IMR-90 (cell line): ENCODE data around the gene IFRD2. TPM values are rescaled to one million over a fixed set of nuclear protein-coding genes. Genes with fewer than 3 reads are reported as not detected.

ENCODE experiments used
- ATAC-seq: fragments of 200-7000 bp; cut with Tn5 transposase; 2 replicates; pipeline ENCODE4 v1.9.1; 2020; ENCODE audit warnings: low read depth, mild to moderate bottlenecking, moderate library complexity
- BruUV-seq: library from RNA; stranded (reverse); fragments of 400-500 nt; replicated peaks from 2 replicates; lab custom pipeline; 2021; lab: Mats Ljungman, UMichigan
- CTCF ChIA-PET: fragments of 300-600 bp; formaldehyde crosslinking; extraction: SDS; loops from one replicate; lab custom pipeline; 2021; ENCODE audit warnings: antibody characterized with exemption; lab: Yijun Ruan, JAX
- POLR2A ChIA-PET: fragments of 300-600 bp; sonication (Branson Sonifier 250); formaldehyde crosslinking; loops from one replicate; lab custom pipeline; 2022; ENCODE audit warnings: antibody characterized with exemption; ENCODE audit not compliant: unreplicated experiment; lab: Charles Lee
- DNase-seq: peaks from one replicate; pipeline ENCODE4 v3.0.0; 2013
- H2AFZ ChIP-seq: replicated peaks from 2 replicates; pipeline ENCODE3; 2013; ENCODE audit warnings: low read length, mild to moderate bottlenecking; ENCODE audit not compliant: poor library complexity
- H2AK5ac ChIP-seq: 2 replicates; pipeline ENCODE4 v1.6.1; 2013; ENCODE audit warnings: low read depth, low read length, inconsistent platforms
- H2AK9ac ChIP-seq: replicated peaks from 2 replicates; pipeline ENCODE3; 2013; ENCODE audit warnings: mild to moderate bottlenecking, low read depth, low read length, moderate library complexity; ENCODE audit not compliant: poor library complexity
- H2BK120ac ChIP-seq: 2 replicates; pipeline ENCODE4 v1.6.1; 2013; ENCODE audit warnings: low read depth, low read length, inconsistent platforms
- H2BK15ac ChIP-seq: 3 replicates; pipeline ENCODE4 v1.6.1; 2013; ENCODE audit warnings: low read depth, low read length, inconsistent platforms
- H2BK20ac ChIP-seq: 2 replicates; pipeline ENCODE4 v1.6.1; 2013; ENCODE audit warnings: low read depth, mild to moderate bottlenecking, inconsistent platforms, low read length, moderate library complexity
- H2BK5ac ChIP-seq: 2 replicates; pipeline ENCODE4 v1.6.1; 2013; ENCODE audit warnings: mild to moderate bottlenecking, low read depth, low read length, inconsistent platforms; ENCODE audit not compliant: poor library complexity, severe bottlenecking
- H3K14ac ChIP-seq: replicated peaks from 2 replicates; pipeline ENCODE4 v1.6.1; 2013; ENCODE audit warnings: low read depth, low read length, inconsistent platforms
- H3K18ac ChIP-seq: 2 replicates; pipeline ENCODE4 v1.6.1; 2013; ENCODE audit warnings: low read depth, low read length, control low read depth
- H3K23ac ChIP-seq: 2 replicates; pipeline ENCODE4 v1.6.1; 2013; ENCODE audit warnings: low read depth, low read length, inconsistent platforms
- H3K27ac ChIP-seq: 2 replicates; pipeline ENCODE4 v1.5.1; 2013; ENCODE audit warnings: mild to moderate bottlenecking, control low read depth, low read length; ENCODE audit not compliant: insufficient read depth
- H3K27me3 ChIP-seq: 2 replicates; pipeline ENCODE4 v1.6.1; 2013; ENCODE audit warnings: low read length; ENCODE audit not compliant: control insufficient read depth, insufficient read depth
- H3K36me3 ChIP-seq: 2 replicates; pipeline ENCODE4 v1.6.1; 2013; ENCODE audit warnings: low read length, mixed read lengths; ENCODE audit not compliant: control insufficient read depth, insufficient read depth
- H3K4ac ChIP-seq: 2 replicates; pipeline ENCODE4 v1.6.1; 2013; ENCODE audit warnings: low read depth, low read length, inconsistent platforms
- H3K4me1 ChIP-seq: 2 replicates; pipeline ENCODE4 v1.6.1; 2013; ENCODE audit warnings: low read length, mixed read lengths; ENCODE audit not compliant: control insufficient read depth, insufficient read depth
- H3K4me2 ChIP-seq: 2 replicates; pipeline ENCODE4 v1.6.1; 2013; ENCODE audit warnings: low read depth, mild to moderate bottlenecking, control low read depth, low read length, moderate library complexity
- H3K4me3 ChIP-seq: 2 replicates; pipeline ENCODE4 v1.5.1; 2013; ENCODE audit warnings: low read depth, mild to moderate bottlenecking, control low read depth, low read length, moderate library complexity; ENCODE audit not compliant: insufficient read depth
- H3K56ac ChIP-seq: 2 replicates; pipeline ENCODE4 v1.6.1; 2013; ENCODE audit warnings: low read length, inconsistent platforms; ENCODE audit not compliant: insufficient read depth; ENCODE audit errors: extremely low read depth
- H3K79me1 ChIP-seq, 2 experiments: 2 replicates each; pipeline ENCODE4 v1.6.1; 2013; ENCODE audit warnings: low read length in 2 of 2, inconsistent platforms in 1 of 2, low read depth in 1 of 2
- H3K9ac ChIP-seq: 2 replicates; pipeline ENCODE4 v1.6.1; 2013; ENCODE audit warnings: low read depth, low read length, control low read depth
- H3K9me1 ChIP-seq: 2 replicates; pipeline ENCODE4 v1.6.1; 2013; ENCODE audit warnings: low read length, inconsistent platforms; ENCODE audit not compliant: insufficient read depth
- H3K9me3 ChIP-seq: 2 replicates; pipeline ENCODE4 v1.6.1; 2013; ENCODE audit warnings: low read length; ENCODE audit not compliant: control insufficient read depth, insufficient read depth
- H4K20me1 ChIP-seq: 2 replicates; pipeline ENCODE4 v1.6.1; 2013; ENCODE audit warnings: low read length, inconsistent platforms; ENCODE audit not compliant: insufficient read depth
- H4K5ac ChIP-seq: 2 replicates; pipeline ENCODE4 v1.6.1; 2013; ENCODE audit warnings: mild to moderate bottlenecking, low read depth, low read length, control low read depth
- H4K8ac ChIP-seq, 2 experiments: 2 replicates each; pipeline ENCODE4 v1.6.1; 2013; ENCODE audit warnings: low read depth in 2 of 2, low read length in 2 of 2, control low read depth in 1 of 2, inconsistent platforms in 1 of 2
- H4K91ac ChIP-seq: 2 replicates; pipeline ENCODE4 v1.6.1; 2013; ENCODE audit warnings: low read depth, low read length, inconsistent platforms; ENCODE audit not compliant: insufficient read depth
- BHLHE40 ChIP-seq: fragments of 150-350 bp; IDR thresholded peaks from 2 replicates; pipeline ENCODE4 v1.6.1; 2016; ENCODE audit warnings: mild to moderate bottlenecking, low read depth, low read length
- CHD1 ChIP-seq: IDR thresholded peaks from 2 replicates; pipeline ENCODE4 v1.6.1; 2012; ENCODE audit warnings: low read depth, low read length, improper control_type of control experiment
- CTCF ChIP-seq: conservative IDR thresholded peaks from 2 replicates; pipeline ENCODE4 v1.5.1; 2012; ENCODE audit warnings: mild to moderate bottlenecking, low read depth, low read length, improper control_type of control experiment
- ELK1 ChIP-seq: fragments of 150-350 bp; IDR thresholded peaks from 2 replicates; pipeline ENCODE4 v1.6.1; 2016; ENCODE audit warnings: low read depth, mild to moderate bottlenecking, low read length, moderate library complexity, borderline replicate concordance
- FOS ChIP-seq: fragments of 150-350 bp; IDR thresholded peaks from 2 replicates; pipeline ENCODE4 v1.6.1; 2016; ENCODE audit warnings: low read depth, low read length
- MAFK ChIP-seq: IDR thresholded peaks from 2 replicates; pipeline ENCODE4 v1.6.1; 2012; ENCODE audit warnings: low read depth, low read length, improper control_type of control experiment
- MAZ ChIP-seq: IDR thresholded peaks from 2 replicates; pipeline ENCODE4 v1.6.1; 2012; ENCODE audit warnings: low read depth, mild to moderate bottlenecking, low read length, improper control_type of control experiment, moderate library complexity, borderline replicate concordance
- MXI1 ChIP-seq: IDR thresholded peaks from 2 replicates; pipeline ENCODE4 v1.6.1; 2012; ENCODE audit warnings: low read depth, mild to moderate bottlenecking, low read length, moderate library complexity, borderline replicate concordance
- NFE2L2 ChIP-seq: fragments of 150-350 bp; IDR thresholded peaks from 2 replicates; pipeline ENCODE4 v1.6.1; 2016; ENCODE audit warnings: low read depth, mild to moderate bottlenecking, low read length
- POLR2A ChIP-seq: IDR thresholded peaks from 2 replicates; pipeline ENCODE4 v1.6.1; 2012; ENCODE audit warnings: mild to moderate bottlenecking, low read depth, low read length
- RAD21 ChIP-seq: IDR thresholded peaks from 2 replicates; pipeline ENCODE4 v1.6.1; 2012; ENCODE audit warnings: low read length, improper control_type of control experiment
- RCOR1 ChIP-seq: IDR thresholded peaks from 2 replicates; pipeline ENCODE4 v1.6.1; 2012; ENCODE audit warnings: mild to moderate bottlenecking, low read length, improper control_type of control experiment; ENCODE audit not compliant: insufficient replicate concordance
- RFX5 ChIP-seq: IDR thresholded peaks from 2 replicates; pipeline ENCODE4 v1.8.0; 2012; ENCODE audit warnings: low read depth, mild to moderate bottlenecking, low read length, moderate library complexity
- SMC3 ChIP-seq: fragments of 150-350 bp; IDR thresholded peaks from 2 replicates; pipeline ENCODE4 v1.6.1; 2016; ENCODE audit warnings: low read depth, mild to moderate bottlenecking, antibody characterized with exemption, low read length, moderate library complexity
- USF2 ChIP-seq: fragments of 150-350 bp; IDR thresholded peaks from 2 replicates; pipeline ENCODE4 v1.6.1; 2017; ENCODE audit warnings: mild to moderate bottlenecking, antibody characterized with exemption, low read length, low read depth
- WGBS, 2 experiments: methylation state at CpG; one replicate each; pipeline versions ENCODE4 v1.1.5 to v1.1.7; 2013; ENCODE audit warnings: missing lambda C conversion rate in 2 of 2; ENCODE audit not compliant: insufficient read length in 1 of 2; ENCODE audit errors: extremely low coverage in 2 of 2; 5-methylcytosine and 5-hydroxymethylcytosine counted together
- dilution Hi-C: fragments of 300-500 bp; cut with HindIII; formaldehyde crosslinking; loops from one replicate; pipeline ENCODE4 v1.14.3; 2018; ENCODE audit warnings: low sequenced_read_pairs; ENCODE audit not compliant: unreplicated experiment
- in situ Hi-C: fragments of 300-500 bp; cut with MboI; formaldehyde crosslinking; loops from 3 replicates; pipeline ENCODE4 v1.14.3; 2019; ENCODE audit warnings: low sequenced_read_pairs, inconsistent platforms, mixed read lengths
- intact Hi-C: fragments of 100-400 bp; cut with micrococcal nuclease; formaldehyde crosslinking; loops from 2 replicates; pipeline ENCODE4 v1.10.0; 2022
- polyA plus RNA-seq, 3 experiments: library from polyadenylated mRNA; depleted of rRNA; stranded (reverse); fragments of >200 nt; gene quantifications; 2 replicates each; pipeline ENCODE4 v1.2.3, GENCODE V29; 2012; ENCODE audit warnings: low replicate concordance in 1 of 3
- total RNA-seq: library from RNA; depleted of rRNA; stranded (reverse); fragments of >200 nt; gene quantifications from 2 replicates; pipeline ENCODE4 v1.2.3, GENCODE V29; 2012

Gene IFRD2
- total and polyA plus RNA-seq, 2 of the 4 experiments (the other 2 are of a cell fraction): 52.7 to 79.1 TPM

- Histone ChIP-seq H3K14ac (no peak overlapping the region), H4K20me1 (no peaks in the 10 kb centered on the region), H2AK5ac (no peak overlapping the region), H2BK5ac (no peak overlapping the region), H2AFZ (peak overlapping the region; percentile 45), H3K56ac (no peak overlapping the region), H3K9me3 (no peaks in the 10 kb centered on the region), H3K27ac (no peak overlapping the region), H2BK15ac (no peak overlapping the region), H3K9me1 (peaks cover 17% of the 10 kb centered on the region), H4K91ac (no peak overlapping the region), H3K4me2 (no peak overlapping the region), H3K36me3 (no peaks in the 10 kb centered on the region), H3K4ac (no peak overlapping the region), H2BK120ac (no peak overlapping the region), H3K4me1 (peaks cover 21% of the 10 kb centered on the region), H4K8ac (no peak overlapping the region), H3K79me1 (peaks cover 19 to 38% of the 10 kb centered on the region in 2 experiments; a peak in 3 of 4 replicates), H2BK20ac (no peak overlapping the region), H3K9ac (no peak overlapping the region), H3K23ac (no peak overlapping the region), H2AK9ac (no peak overlapping the region), H3K18ac (no peak overlapping the region), H3K4me3 (no peak overlapping the region), H4K5ac (no peak overlapping the region), H3K27me3 (no peaks in the 10 kb centered on the region)
- BruUV-seq: no TSS peak
- dilution Hi-C loops (no loop called here), intact Hi-C loops (no loop called here), in situ Hi-C loops (no loop called here)
- TF ChIP-seq MAZ: no peak
- TF ChIP-seq BHLHE40: no peak
- no peak for TF ChIP-seq CTCF
- TF ChIP-seq POLR2A: no peak
- no peak for TF ChIP-seq NFE2L2
- TF ChIP-seq RAD21: no peak
- TF ChIP-seq MAFK: no peak
- no peak for TF ChIP-seq RCOR1
- TF ChIP-seq CHD1: no peak
- TF ChIP-seq USF2: no peak
- no peak for TF ChIP-seq MXI1
- TF ChIP-seq SMC3: no peak
- no peak for TF ChIP-seq RFX5
- no peak for TF ChIP-seq FOS
- no peak for TF ChIP-seq ELK1
- no peak for DNase-seq
- ChIA-PET CTCF (no interaction called here), POLR2A (no interaction called here)
- WGBS, 2 experiments: 98% methylated on average over 5 of the region's 8 CpGs; no CpG with 5 or more reads in 1 of the 2 experiments
- ATAC-seq: no peak
Observed at GRCh38 chr3:50295553-50296431, 3.6 kb upstream of the IFRD2 start.
